ENCODE measurements around the gene NRARP.

Gene NRARP

DNA sequence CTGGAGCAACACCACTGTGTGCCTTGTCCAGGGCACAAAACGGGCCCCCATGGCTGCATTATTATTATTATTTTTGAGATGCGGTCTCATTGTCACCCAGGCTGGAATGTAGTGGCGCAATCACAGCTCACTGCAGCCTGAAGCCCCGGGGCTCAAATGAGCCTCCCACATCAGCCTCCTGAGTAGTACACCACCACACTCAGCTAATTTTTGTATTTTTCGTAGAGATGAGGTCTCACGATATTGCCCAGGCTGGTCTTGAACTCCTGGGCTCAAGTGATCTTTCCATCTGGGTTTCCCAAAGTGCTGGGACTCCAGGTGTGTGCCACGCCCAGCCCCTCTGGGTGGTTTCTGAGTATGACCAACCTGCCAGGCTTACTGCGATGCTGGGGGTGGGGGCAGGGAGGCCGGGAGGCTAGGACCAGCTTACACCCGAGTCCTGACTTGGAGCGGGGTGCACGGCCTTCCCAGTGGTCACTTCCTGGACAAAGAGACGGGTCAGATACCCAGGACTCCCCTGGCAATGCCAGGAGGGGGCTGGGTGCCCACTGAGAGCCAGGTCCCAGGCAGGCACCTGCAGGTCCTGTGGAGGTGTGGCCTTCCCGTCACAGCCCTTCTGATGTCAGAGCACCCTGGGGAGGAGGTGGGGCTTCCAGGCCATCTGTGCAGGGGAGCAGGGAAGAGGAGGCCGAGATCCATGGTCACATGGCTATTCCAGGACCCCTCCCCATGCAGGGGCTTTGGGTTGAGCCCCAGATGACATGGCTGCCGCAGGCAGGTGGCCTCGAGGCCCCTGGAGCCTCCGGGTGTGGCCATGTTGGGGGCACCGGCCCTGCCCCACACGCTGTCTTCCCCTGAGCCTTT lies 8.3 kb upstream of the NRARP start:
- Histone ChIP-seq H3K9me3 (no peaks in the 10 kb centered on the region), H3K4me1 (no peaks in the 10 kb centered on the region), H3K36me3 (replicated peaks) (no peaks in the 10 kb centered on the region), H3K4me3 (no peak overlapping the region), H3K27me3 (ENCODE audit: low read depth) (no peaks in the 10 kb centered on the region)
- DNase-seq (ENCODE audit: low spot score in 2 of 2): no peak
- in situ Hi-C loops (cut with MboI; ENCODE audit: low sequenced_read_pairs): no loop called here

GRCh38 chr9:137309368-137310188 lies 7.5 kb upstream of the NRARP start:
- no peak for DNase-seq (ENCODE audit: low spot score in 2 of 2)
- no peaks in the 10 kb centered on the region for H3K4me1 ChIP-seq
- H3K4me3 ChIP-seq: no peak overlapping the region
- in situ Hi-C loops (cut with MboI; ENCODE audit: low sequenced_read_pairs): no loop called here
- H3K9me3 ChIP-seq: no peaks in the 10 kb centered on the region
- H3K36me3 ChIP-seq (replicated peaks): no peaks in the 10 kb centered on the region
- no peaks in the 10 kb centered on the region for H3K27me3 ChIP-seq (ENCODE audit: low read depth)

- no peak overlapping the region for H3K4me3 ChIP-seq
- peaks cover 2% of the 10 kb centered on the region; the same call in 1 of the 2 replicates for H3K4me1 ChIP-seq
- in situ Hi-C loops (cut with MboI; ENCODE audit: low sequenced_read_pairs): no loop called here
- no peaks in the 10 kb centered on the region for H3K9me3 ChIP-seq
- H3K27me3 ChIP-seq (ENCODE audit: low read depth): no peaks in the 10 kb centered on the region
- H3K36me3 ChIP-seq (replicated peaks): no peaks in the 10 kb centered on the region
- no peak for DNase-seq (ENCODE audit: low spot score in 2 of 2)
Observed at GRCh38 chr9:137308057-137308619, 6.1 kb upstream of the NRARP start.

GRCh38 chr9:137307255-137308056 lies 5.4 kb upstream of the NRARP start:
- DNase-seq (ENCODE audit: low spot score in 2 of 2): no peak
- H3K27me3 ChIP-seq (ENCODE audit: low read depth): no peaks in the 10 kb centered on the region
- H3K36me3 ChIP-seq (replicated peaks): no peaks in the 10 kb centered on the region
- peaks cover 7% of the 10 kb centered on the region for H3K4me1 ChIP-seq
- H3K4me3 ChIP-seq: no peak overlapping the region
- H3K9me3 ChIP-seq: no peaks in the 10 kb centered on the region
- in situ Hi-C loops (cut with MboI; ENCODE audit: low sequenced_read_pairs): no loop called here

- Histone ChIP-seq H3K4me3 (no peak overlapping the region), H3K9me3 (no peaks in the 10 kb centered on the region), H3K4me1 (peaks cover 7% of the 10 kb centered on the region), H3K27me3 (ENCODE audit: low read depth) (no peaks in the 10 kb centered on the region), H3K36me3 (replicated peaks) (no peaks in the 10 kb centered on the region)
- no peak for DNase-seq (ENCODE audit: low spot score in 2 of 2)
- in situ Hi-C loops (cut with MboI; ENCODE audit: low sequenced_read_pairs): no loop called here
Observed at GRCh38 chr9:137306850-137307254, 4.8 kb upstream of the NRARP start.

DNA sequence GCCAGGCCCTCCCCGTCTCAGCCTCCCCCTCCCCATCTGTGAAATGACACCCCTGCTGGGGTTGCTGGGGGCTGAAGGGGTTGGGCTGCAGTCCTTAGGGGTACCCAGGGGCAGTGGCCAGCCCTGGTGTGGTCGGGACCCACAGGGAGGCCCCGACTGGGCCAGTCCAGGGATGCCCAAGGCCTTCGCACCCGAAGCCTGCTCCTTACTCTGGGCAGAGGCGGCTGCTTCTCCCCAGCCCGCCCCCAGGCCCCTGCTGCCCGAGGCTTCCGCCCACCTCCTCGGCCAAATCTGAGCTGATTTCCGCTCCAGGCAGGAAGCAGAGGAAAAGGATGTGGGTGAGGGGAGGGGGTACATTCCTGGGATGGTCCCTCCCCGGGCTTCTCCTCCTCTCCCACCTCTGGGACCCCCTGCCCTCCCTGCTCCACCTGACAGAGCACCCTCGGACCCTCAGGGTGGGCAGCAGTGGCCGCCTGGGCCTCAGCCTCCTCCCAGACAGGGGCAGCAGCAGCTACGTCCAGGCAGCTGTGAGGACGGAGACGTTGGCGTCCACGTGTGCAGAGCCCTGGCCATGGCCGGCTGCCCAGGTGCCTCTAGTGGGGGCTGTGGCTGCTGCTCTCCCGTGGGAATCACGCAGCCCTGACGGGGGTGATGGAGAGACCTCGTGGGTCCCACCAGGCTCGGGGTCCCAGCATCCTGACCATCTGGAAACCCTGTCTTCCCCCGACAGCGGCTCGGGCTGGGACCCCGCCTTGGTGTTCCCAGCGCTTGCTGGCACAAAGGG lies 4.2 kb upstream of the NRARP start:
- H3K4me1 ChIP-seq: peaks cover 7% of the 10 kb centered on the region
- no peaks in the 10 kb centered on the region for H3K36me3 ChIP-seq (replicated peaks)
- in situ Hi-C loops (cut with MboI; ENCODE audit: low sequenced_read_pairs): no loop called here
- peak in 1 of 2 experiments; percentile 6 for DNase-seq (ENCODE audit: low spot score in 2 of 2)
- no peaks in the 10 kb centered on the region for H3K27me3 ChIP-seq (ENCODE audit: low read depth)
- H3K4me3 ChIP-seq: no peak overlapping the region
- H3K9me3 ChIP-seq: no peaks in the 10 kb centered on the region

- DNase-seq (ENCODE audit: low spot score in 2 of 2): no peak
- Histone ChIP-seq H3K36me3 (replicated peaks) (peaks cover 3% of the 10 kb centered on the region; the same call in 1 of the 2 replicates), H3K9me3 (no peaks in the 10 kb centered on the region), H3K4me3 (no peak overlapping the region), H3K27me3 (ENCODE audit: low read depth) (no peaks in the 10 kb centered on the region), H3K4me1 (peaks cover 7% of the 10 kb centered on the region)
- in situ Hi-C loops (cut with MboI; ENCODE audit: low sequenced_read_pairs): no loop called here
Observed at GRCh38 chr9:137305798-137306065, 3.7 kb upstream of the NRARP start.

DNA sequence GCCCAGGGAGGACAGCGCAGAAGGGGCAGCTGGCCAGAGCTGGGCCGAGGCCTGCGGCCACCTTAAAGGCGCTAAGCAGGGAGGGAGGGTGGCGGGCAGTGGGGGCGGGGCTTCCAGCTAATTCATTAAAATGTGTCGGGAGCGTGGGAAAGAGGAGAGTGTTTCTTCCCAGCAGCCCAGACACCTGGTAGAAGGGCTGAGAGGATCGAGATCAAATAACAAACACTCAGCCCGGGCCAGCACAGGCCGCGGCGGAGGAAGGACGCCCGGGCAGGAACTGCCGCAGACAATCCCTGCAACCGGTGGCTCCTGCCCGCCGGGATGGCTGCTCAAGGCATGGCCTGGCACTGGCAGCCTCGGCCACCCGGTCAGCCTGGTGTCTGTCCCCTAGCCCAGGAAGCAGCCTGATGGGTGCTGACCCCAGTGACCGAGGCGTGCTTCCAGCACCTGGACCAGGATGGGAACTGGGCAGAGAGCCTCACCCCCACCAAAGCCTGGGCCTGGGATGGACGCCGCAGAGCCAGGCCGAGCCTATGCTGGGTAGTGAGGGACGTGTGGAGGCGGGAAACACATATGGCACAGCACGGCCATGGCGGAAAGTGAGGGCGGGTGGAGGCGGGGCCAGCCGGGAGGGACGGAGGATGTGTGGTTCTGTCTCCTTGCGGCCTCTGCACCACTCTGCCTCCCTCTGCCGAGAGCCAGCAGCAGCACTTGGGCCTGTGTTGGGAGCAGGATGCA lies 3.2 kb upstream of the NRARP start:
- in situ Hi-C loops (cut with MboI; ENCODE audit: low sequenced_read_pairs): no loop called here
- DNase-seq (ENCODE audit: low spot score in 2 of 2): peak in 1 of 2 experiments; percentile 48
- no peak overlapping the region for H3K4me3 ChIP-seq
- H3K4me1 ChIP-seq: peaks cover 7% of the 10 kb centered on the region
- H3K9me3 ChIP-seq: no peaks in the 10 kb centered on the region
- peaks cover 3% of the 10 kb centered on the region; the same call in 1 of the 2 replicates for H3K36me3 ChIP-seq (replicated peaks)
- no peaks in the 10 kb centered on the region for H3K27me3 ChIP-seq (ENCODE audit: low read depth)

- in situ Hi-C loops (cut with MboI; ENCODE audit: low sequenced_read_pairs): no loop called here
- H3K4me3 ChIP-seq: no peak overlapping the region
- peaks cover 3% of the 10 kb centered on the region; the same call in 1 of the 2 replicates for H3K36me3 ChIP-seq (replicated peaks)
- DNase-seq (ENCODE audit: low spot score in 2 of 2): peak in 1 of 2 experiments; percentile 35
- H3K27me3 ChIP-seq (ENCODE audit: low read depth): no peaks in the 10 kb centered on the region
- no peaks in the 10 kb centered on the region for H3K9me3 ChIP-seq
- peaks cover 9% of the 10 kb centered on the region for H3K4me1 ChIP-seq
Observed at GRCh38 chr9:137304383-137305059, 2.5 kb upstream of the NRARP start.

- H3K4me1 ChIP-seq: peaks cover 14% of the 10 kb centered on the region
- no peak overlapping the region for H3K4me3 ChIP-seq
- DNase-seq (ENCODE audit: low spot score in 2 of 2): no peak
- in situ Hi-C loops (cut with MboI; ENCODE audit: low sequenced_read_pairs): no loop called here
- peaks cover 6% of the 10 kb centered on the region for H3K36me3 ChIP-seq (replicated peaks)
- H3K27me3 ChIP-seq (ENCODE audit: low read depth): no peaks in the 10 kb centered on the region
- no peaks in the 10 kb centered on the region for H3K9me3 ChIP-seq
Observed at GRCh38 chr9:137303893-137304382, 1.9 kb upstream of the NRARP start.

DNA sequence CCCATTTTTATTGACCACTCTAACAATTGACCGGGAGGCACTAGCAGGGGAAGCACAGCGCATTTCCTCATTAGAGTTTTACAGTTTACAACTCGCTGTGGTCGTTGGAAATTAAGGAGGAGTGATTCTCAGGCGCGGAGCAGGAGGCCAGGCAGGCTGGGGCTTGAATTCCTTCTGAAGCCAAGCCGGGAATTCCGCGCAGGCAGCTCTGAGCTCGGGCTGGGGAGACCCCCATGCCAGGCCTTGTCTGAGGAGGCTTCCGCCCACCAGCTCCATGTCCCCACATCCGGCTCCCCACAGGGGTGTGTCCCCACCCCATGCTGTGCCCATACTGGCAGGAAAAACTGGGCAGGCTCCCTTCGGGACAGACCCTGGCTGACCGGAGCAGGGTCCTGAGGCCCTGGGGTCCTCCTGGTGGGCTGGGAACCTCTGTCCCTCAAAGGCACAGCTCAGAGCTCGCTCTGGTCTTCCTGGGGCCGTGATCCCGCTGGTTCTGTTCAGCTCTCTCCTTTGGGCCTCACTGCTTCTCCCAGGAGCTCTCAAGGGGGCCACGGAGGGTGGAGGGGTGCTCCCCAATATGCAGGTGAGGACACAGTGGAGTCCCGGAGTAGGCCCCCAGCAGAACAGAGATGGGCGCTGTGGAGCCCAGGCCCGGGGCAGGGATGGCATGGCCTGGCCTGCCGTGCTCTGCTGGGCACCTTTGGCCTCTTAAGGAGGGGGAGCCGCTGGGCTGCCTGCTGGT lies 1.3 kb upstream of the NRARP start:
- Histone ChIP-seq H3K4me1 (peaks cover 18% of the 10 kb centered on the region), H3K4me3 (peak overlapping the region; percentile 36), H3K27me3 (ENCODE audit: low read depth) (no peaks in the 10 kb centered on the region), H3K36me3 (replicated peaks) (peaks cover 8% of the 10 kb centered on the region), H3K9me3 (no peaks in the 10 kb centered on the region)
- in situ Hi-C loops (cut with MboI; ENCODE audit: low sequenced_read_pairs): no loop called here
- peak; percentile 24 to 42 for DNase-seq (ENCODE audit: low spot score in 2 of 2)

Data from HAP-1 (cell line).